Myocyte (in vitro differentiated cells): ENCODE measurements around the gene AFG3L2. TPM values are rescaled to one million over a fixed set of nuclear protein-coding genes. Genes with fewer than 3 reads are reported as not detected.

Experiments
- DNase-seq: peaks from one replicate; pipeline ENCODE4 v3.0.0-alpha.2; 2012; ENCODE audit warnings: low read depth
- total RNA-seq: library from RNA; depleted of rRNA; stranded (reverse); fragments of >200 nt; gene quantifications from 2 replicates; pipeline ENCODE4 v1.2.3, GENCODE V29; 2014

AFG3L2 gene
- total RNA-seq, 1 donor from 2014 or later: 100 TPM

GRCh38 chr18:12305930-12306629 lies 70.9 kb downstream of the AFG3L2 start:
- DNase-seq: no peak

- DNase-seq: no peak
Measured at GRCh38 chr18:12305211-12305610, 71.8 kb downstream of the AFG3L2 start.

DNA sequence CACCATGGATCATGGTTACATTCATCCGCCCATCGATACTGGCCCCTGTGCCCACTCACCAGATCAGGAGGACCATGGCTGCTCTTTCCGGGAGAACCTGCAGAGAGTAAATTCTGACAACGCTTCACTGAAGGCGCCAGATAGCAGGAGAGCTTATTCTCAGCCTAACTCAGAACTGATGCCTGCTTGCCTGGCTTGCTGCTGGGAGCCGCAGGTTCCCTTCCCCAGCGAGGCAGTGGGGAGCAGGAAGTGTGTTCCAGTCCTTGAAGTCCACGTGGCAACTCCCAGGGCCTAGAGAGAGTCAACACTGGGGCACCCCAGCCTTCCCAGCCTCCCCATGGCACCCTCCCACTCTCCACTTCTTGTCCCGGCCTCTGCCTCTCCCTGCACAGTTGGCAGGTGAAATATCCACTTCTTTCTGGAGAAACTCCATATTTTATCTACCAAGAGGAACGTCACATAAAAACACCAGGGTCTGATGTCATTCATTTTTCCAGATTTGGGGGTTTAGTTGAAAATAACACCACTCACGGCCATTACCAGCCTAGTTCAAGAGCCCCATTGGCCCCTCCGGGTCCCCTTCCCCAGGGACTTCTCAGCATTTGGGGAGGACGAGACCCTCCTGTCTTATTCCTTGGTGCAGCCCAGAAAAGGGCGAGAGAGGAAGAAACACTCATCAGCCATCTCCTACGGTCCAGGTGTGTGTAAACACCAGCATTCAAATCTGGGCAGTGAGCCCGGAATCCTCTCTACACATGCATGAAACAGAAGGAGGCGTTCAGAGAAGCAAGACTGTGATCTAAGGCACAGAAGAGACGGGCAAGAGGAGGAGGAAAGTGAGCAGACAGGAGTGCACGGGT lies 72.4 kb downstream of the AFG3L2 start:
- no peak for DNase-seq

DNA sequence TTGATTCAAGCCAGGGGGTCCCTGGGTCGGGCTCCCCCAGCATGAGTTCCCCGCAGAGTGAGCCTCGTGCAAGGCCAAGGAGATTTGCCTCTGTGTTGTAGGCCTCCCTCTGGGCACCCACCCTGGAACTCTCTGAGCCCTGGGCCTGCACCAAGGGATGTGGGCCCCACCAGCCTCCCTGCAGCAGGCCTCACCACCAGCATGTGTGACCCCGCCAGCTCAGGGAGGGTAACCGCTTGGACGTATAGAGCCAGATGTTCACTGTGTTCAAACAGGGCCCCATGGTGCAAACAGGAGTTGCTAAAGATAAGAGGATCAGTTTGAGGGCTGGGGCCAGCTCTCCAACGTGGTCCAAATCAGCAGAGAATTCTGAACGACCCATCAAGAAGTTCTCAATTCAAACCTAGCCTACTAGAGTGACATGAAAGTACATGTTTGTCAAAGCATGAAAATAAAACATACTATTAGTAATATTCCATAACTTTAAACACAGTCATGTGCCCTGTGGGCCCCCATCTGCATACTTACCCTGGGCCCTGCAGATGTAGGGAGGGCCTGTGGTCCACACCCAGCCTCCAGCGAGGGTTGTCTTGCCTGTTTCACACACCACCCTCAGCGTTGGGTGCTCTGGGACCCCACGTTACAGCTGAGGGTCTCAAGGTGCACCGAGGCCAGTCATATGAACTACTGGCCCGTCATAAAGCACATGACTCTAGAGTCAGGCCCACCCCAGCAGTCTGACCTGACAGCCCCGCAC lies 74.5 kb downstream of the AFG3L2 start:
- DNase-seq: no peak

GRCh38 chr18:12301263-12302005 lies 75.6 kb downstream of the AFG3L2 start:
- no peak for DNase-seq

- DNase-seq: no peak
Measured at GRCh38 chr18:12299862-12300261, 77.2 kb downstream of the AFG3L2 start.

GRCh38 chr18:12296457-12296856 lies 80.6 kb downstream of the AFG3L2 start:
- DNase-seq: no peak

GRCh38 chr18:12296087-12296403 lies 81.0 kb downstream of the AFG3L2 start:
- DNase-seq: no peak

DNA sequence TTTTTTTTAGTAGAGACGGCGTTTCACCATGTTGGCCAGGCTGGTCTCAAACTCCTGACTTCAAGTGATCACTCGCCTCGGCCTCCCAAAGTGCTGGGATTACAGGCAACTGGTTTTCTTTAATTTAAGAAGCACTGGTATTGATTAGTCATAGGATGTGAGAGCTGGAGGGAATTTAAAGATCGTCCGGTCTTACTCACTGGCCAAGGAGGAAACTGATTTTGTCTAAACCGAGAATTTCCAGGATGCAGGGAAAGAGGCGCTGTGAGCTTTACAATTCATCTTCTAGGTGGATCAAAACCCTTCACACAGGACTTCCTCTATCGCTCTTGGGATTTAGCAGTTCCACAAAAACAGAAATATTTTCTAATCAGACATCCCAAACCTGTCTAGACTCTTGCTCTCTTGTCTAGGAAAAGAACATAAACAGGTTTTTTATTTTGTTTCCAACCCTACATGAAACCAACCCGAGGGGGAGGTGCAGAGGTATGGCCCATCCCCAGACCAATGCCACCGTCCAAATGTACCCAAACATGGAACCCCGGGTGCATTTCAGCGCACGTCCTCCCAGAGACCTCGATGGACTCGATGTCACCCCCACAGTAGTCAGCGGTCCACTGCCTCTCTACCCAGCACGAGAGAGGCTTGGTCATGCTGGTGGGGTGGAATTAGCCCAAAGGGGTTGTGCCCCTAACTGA lies 81.5 kb downstream of the AFG3L2 start:
- DNase-seq: no peak

DNA sequence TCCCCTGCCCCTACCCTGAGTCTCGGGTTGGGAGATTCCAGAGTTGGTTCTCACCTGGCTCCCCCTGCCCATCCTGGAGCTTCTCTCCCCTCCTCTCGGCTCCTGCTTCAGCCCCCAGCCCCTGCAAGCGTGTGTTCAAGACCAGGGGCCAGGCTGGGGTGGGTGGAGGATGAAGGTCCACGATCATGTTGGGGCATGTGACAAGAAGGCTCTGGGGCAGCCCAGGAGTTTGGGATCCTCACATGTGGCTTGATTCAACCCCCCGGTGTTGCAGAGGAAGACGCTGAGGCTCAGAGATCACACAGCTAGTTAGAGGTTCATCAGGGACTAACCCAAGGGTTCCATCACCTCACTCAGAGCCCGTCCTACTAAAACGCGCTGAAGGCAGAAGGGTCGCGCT lies 83.2 kb downstream of the AFG3L2 start:
- no peak for DNase-seq

- no peak for DNase-seq
Measured at GRCh38 chr18:12291690-12292089, 85.3 kb downstream of the AFG3L2 start.

DNA sequence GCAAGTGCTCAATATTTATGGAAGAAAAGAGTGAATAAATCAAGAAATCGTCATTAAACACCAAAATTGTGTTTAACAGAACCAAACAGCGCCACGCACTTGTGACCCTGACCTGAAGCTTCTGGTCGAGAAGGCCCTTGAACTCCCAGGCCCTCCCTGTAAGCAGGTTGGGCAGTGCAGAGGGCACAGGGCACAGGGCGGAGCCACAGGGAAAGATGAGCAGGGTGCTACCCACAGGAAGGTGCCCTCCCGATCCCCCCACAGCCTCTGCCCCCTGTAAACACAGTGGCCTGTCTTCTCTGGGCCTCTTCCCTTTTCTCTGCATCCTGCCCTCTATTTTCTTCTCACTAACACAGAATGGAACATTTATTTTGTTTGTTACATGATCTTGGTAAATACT lies 85.9 kb downstream of the AFG3L2 start:
- DNase-seq: no peak

DNA sequence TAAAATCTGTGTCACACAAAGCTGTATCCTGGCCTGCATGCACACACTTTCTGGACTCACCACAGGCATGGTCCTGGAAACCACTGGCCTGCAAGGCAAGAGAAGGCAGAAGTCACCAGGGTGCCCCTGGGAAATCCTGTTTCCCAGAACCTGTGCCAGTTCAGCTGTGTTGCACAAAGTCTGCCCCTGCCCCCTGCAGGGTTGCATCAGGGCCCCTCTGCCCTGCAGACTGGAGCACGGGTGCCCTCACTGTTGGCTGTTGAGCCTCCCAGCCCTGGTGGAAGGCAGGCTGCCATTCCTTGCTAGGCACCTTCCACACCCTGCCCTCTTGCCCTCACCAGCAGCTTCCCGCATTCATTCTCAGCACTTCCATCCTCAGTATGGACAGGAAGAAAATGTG lies 86.9 kb downstream of the AFG3L2 start:
- peak; percentile 89 for DNase-seq

DNA sequence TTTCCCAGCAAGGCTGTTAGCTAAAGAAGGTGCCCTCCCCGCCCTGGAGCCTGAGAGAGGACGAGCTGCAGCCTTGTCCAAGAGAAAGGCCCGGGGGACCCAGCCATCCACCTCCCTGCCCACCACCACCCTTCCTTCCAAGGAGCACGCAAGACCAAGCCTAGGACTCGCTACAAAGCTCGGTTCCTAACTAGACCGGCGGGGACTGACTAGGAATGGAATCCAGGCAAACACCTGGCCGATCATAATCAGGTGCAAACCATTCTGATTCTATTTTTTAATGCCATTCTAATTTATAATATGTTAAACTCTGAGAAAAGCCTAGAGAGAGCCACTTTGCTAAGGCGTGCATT lies 88.6 kb downstream of the AFG3L2 start:
- DNase-seq: no peak

GRCh38 chr18:12287684-12288402 lies 89.2 kb downstream of the AFG3L2 start:
- DNase-seq: peak; percentile 99

- peak; percentile 77 for DNase-seq
Measured at GRCh38 chr18:12287131-12287681, 89.8 kb downstream of the AFG3L2 start.

DNA sequence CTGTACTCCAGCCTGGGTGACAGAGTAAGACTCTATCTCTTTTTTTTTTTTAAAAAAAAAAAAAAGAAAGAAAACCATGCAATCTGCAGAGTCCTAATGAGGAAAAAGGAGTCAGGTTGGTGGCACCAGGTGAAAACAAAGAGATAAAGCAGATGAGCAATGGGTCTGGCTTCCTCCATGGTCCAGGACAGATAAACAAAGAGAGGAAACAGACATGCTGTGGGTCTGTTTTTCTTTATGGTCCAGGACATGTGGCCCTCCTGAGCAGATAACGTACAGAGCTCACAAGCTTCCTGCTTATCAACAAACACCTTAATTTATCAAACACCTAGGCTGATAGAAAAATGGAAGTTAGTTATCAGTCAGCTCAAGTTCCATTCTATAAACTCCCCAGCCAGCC lies 93.4 kb downstream of the AFG3L2 start:
- DNase-seq: no peak

GRCh38 chr18:12283256-12283655 lies 93.8 kb downstream of the AFG3L2 start:
- peak; percentile 93 for DNase-seq

DNA sequence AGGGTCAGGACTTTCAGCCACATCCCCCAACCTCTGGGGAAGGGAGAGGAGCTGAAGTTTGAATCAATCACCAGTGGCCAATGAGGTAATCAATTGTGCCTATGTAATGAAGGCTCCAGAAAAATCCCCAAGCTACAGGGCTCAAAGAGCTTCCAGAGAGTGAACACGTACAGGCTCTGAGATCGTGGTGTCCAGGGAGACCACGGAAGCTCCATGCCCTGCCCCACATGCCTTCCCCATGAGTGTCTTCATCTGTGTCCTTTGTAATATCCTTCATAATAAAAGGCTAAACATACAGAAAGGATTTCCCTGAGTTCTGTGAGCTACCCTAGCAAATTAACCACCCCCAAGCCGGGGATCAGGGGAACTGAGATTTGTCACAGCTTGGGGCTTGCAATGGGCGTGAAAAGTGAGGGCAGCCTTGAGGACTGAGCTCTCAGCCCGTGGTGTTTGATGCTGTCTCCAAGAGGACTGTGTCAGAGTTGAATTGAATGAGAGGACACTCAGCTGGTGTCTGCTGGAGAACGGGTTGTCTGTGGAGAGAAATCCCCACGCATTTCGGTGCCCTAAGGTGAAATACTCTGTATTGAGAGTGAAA lies 94.5 kb downstream of the AFG3L2 start:
- DNase-seq: peak; percentile 91
